Measurements from ENCODE around the gene GH2.
"Not testable (repeated sequence)": the region's sequence is repeated elsewhere in the genome, so short reads cannot be mapped to it uniquely, and the experiment has no call there.

Gene GH2

DNA sequence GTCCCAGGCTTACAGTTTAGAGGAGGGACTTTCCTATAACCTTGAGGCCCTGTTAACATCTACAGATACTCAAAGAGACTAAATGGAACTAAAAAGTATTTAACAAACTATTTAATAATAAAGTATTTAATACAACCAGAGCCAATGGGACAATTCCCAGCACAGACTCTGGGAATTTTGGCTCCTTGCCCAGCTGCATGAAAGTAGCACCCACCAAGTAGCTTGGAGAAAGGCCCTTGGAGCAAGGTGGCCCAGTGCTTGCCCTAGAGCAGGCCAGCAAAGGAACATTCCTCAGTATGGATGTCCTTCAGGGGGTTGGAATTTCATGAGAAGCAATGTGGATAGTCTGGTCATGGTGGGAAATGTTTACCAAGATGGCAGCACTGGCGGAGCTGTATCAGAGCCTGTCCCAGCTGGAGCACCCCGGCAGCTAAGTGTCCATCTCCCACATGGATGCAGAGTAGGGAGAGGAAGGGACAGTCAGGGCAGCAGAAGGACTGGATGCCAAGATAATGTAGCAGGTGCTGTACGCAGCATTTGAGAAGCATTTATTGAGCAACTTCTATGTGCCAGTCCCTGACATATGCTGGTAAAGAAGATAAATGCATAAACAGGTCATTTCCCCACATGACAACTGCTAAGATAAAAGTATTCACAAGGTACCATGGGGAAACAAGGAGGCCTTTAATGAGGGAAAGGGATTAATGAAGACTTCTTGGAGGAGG lies 34.1 kb downstream of the GH2 start:
- Histone ChIP-seq H3K27ac (ENCODE audit: poor library complexity, severe bottlenecking) (no peak overlapping the region), H3K4me3 (ENCODE audit: severe bottlenecking) (no peak overlapping the region), H3K27me3 (ENCODE audit: insufficient read depth, poor library complexity, severe bottlenecking) (no peaks in the 10 kb centered on the region), H3K36me3 (ENCODE audit: low read depth) (no peaks in the 10 kb centered on the region), H3K9me3 (ENCODE audit: severe bottlenecking) (no peaks in the 10 kb centered on the region), H3K4me1 (ENCODE audit: insufficient read depth, poor library complexity, severe bottlenecking) (peaks cover 5% of the 10 kb centered on the region)
- ATAC-seq (ENCODE audit: low read depth), result no peak
- TF ChIP-seq, protein P1, sequence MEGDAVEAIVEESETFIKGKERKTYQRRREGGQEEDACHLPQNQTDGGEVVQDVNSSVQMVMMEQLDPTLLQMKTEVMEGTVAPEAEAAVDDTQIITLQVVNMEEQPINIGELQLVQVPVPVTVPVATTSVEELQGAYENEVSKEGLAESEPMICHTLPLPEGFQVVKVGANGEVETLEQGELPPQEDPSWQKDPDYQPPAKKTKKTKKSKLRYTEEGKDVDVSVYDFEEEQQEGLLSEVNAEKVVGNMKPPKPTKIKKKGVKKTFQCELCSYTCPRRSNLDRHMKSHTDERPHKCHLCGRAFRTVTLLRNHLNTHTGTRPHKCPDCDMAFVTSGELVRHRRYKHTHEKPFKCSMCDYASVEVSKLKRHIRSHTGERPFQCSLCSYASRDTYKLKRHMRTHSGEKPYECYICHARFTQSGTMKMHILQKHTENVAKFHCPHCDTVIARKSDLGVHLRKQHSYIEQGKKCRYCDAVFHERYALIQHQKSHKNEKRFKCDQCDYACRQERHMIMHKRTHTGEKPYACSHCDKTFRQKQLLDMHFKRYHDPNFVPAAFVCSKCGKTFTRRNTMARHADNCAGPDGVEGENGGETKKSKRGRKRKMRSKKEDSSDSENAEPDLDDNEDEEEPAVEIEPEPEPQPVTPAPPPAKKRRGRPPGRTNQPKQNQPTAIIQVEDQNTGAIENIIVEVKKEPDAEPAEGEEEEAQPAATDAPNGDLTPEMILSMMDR (IDR thresholded peaks at IDR 0.05; ENCODE audit: poor library complexity, severe bottlenecking), result no peak
- no peak for DNase-seq (ENCODE audit: low spot score)

DNA sequence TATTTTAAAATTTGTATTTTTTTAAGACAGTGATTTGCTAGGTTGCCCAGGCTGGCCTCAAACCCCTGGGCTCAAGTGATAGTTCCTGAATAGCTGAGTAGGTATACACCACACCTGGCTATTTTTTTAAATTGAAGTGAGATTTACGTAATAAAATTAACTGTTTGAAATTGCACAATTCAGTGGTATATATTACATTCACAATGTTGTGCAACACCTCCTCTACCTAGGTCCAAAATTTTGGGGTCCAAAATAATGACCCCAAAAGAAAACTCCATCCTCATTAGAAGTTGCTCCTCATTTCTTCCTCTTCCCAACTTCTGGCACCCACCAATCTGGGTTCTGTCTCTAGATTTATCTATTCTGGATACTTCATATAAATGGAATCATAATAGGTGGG lies 36.2 kb downstream of the GH2 start:
- Histone ChIP-seq H3K4me1 (ENCODE audit: insufficient read depth, poor library complexity, severe bottlenecking) (peaks cover 8% of the 10 kb centered on the region), H3K4me3 (ENCODE audit: severe bottlenecking) (no peak overlapping the region), H3K9me3 (ENCODE audit: severe bottlenecking) (no peaks in the 10 kb centered on the region), H3K36me3 (ENCODE audit: low read depth) (no peaks in the 10 kb centered on the region), H3K27me3 (ENCODE audit: insufficient read depth, poor library complexity, severe bottlenecking) (no peaks in the 10 kb centered on the region), H3K27ac (ENCODE audit: poor library complexity, severe bottlenecking) (no peak overlapping the region)
- no peak for ATAC-seq (ENCODE audit: low read depth)
- TF ChIP-seq, protein P1 (IDR thresholded peaks at IDR 0.05; ENCODE audit: poor library complexity, severe bottlenecking), result no peak
- no peak for DNase-seq (ENCODE audit: low spot score)

DNA sequence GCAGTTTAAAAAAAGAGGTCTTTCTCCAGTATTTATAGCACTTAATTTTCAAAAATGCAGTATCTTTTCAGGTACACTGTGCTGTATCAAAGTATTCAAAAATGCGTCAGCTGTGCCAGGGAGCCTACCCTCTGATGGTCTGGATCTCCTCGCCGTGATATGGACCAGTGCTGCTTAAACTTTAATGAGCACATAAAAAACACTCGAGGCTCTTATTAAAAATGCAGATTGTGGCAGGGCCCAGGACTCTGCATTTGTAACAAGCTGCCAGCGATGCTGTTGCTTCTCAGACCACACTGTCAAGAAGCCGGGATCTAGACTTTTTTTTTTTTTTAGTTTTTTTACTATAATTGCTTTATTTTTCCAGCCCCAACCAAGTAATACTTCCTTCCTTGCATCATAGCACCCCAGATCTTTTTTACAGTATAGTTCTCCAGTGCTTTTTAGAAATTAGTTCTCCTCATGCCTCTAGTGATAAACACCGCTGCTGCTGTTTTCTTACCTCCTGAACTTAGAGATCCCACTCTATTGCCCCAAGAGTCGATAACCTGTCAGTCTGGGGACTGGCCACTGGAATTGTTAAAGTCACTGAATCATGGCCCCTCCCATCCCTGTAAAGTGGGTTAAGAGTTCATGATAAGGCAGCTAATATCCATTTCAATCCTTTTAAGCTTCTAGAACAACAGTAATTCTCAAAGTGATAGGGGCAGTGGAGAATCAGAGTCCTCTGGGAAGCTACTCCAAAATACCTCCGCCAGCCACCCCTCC lies 37.6 kb downstream of the GH2 start:
- Histone ChIP-seq H3K4me3 (ENCODE audit: severe bottlenecking) (no peak overlapping the region), H3K4me1 (ENCODE audit: insufficient read depth, poor library complexity, severe bottlenecking) (peaks cover 20% of the 10 kb centered on the region), H3K27me3 (ENCODE audit: insufficient read depth, poor library complexity, severe bottlenecking) (no peaks in the 10 kb centered on the region), H3K27ac (ENCODE audit: poor library complexity, severe bottlenecking) (peak overlapping the region; percentile 69), H3K9me3 (ENCODE audit: severe bottlenecking) (no peaks in the 10 kb centered on the region), H3K36me3 (ENCODE audit: low read depth) (no peaks in the 10 kb centered on the region)
- TF ChIP-seq, protein P1 (IDR thresholded peaks at IDR 0.05; ENCODE audit: poor library complexity, severe bottlenecking), result no peak
- ATAC-seq (ENCODE audit: low read depth) (no peak), DNase-seq (ENCODE audit: low spot score) (no peak)

DNA sequence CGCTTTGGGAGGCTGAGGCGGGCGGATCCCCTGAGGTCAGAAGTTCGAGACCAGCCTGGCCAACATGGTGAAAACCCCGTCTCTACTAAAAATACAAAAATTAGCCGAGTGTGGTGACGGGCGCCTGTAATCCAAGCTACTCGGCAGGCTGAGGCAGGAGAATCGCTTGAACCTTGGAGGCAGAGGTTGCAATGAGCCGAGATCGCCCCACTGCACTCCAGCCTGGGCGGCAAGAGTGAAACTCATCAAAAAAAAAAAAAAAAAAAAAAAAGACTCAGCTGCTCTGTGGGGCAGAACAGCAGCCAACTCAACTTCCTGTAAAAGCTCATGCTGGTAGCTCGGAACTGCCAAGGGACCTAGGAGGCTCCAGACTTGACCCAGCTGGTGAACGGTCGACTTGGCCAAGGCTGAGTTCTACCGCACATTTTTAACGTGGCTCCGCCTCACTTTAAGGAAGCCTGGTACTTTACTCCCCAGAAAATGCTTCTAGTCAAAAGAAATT lies 38.3 kb downstream of the GH2 start:
- Histone ChIP-seq H3K27ac (ENCODE audit: poor library complexity, severe bottlenecking) (peak overlapping the region; percentile 69), H3K4me1 (ENCODE audit: insufficient read depth, poor library complexity, severe bottlenecking) (peaks cover 27% of the 10 kb centered on the region), H3K4me3 (ENCODE audit: severe bottlenecking) (peak overlapping the region; percentile 95)
- ATAC-seq (ENCODE audit: low read depth); H3K9me3 ChIP-seq (ENCODE audit: severe bottlenecking); DNase-seq (ENCODE audit: low spot score); H3K36me3 ChIP-seq (ENCODE audit: low read depth); H3K27me3 ChIP-seq (ENCODE audit: insufficient read depth, poor library complexity, severe bottlenecking): not testable (repeated sequence)

DNA sequence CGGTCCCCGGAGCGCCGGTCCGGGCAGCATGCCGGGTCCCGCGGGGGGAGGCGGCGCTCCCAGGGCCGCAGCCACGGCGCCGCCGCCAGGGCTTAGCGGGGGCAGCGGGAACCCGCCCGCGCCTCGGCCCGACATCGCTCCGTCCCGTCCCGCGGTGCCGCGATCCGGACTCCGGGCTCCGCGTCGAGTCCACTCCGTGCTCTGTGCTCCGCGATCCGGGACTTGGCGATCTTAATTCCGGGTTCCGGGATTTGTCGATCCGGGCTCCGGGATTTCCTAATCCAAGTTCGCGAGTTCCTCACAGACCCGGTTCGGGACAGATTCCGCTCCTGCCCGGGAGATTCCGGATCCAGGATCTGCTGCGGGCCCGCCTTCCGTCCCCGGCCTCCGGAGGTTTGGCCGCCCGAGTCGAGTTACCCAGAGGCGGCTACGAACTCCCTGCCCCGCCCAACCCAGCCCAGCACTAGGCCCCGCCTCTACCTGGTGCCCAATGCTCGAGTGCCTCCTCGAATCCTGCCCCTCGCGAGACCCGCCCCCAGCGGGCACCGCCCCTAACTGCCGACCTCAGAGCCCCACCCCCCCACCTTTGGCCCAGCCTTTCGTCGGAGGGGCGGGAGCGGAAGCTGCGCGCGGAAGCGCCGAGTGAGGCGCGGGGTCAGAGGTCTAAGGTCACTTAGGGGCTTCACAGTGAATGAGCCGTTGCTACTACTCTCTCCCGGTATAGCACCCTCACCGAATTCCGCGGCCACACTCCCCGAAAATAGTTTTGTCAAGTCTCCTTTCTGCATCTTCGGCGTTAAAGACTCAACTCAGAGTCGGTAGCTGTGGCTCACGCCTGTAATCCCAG lies 39.0 kb downstream of the GH2 start, which contains the start of gene SMARCD2:
TSS of gene SMARCD2 (minus strand) at position 146 of the 847 bp plus-strand sequence. CDS start at position 135, 11 bp downstream.
- Histone ChIP-seq H3K4me1 (ENCODE audit: insufficient read depth, poor library complexity, severe bottlenecking) (peaks cover 30% of the 10 kb centered on the region), H3K27me3 (ENCODE audit: insufficient read depth, poor library complexity, severe bottlenecking) (no peaks in the 10 kb centered on the region), H3K4me3 (ENCODE audit: severe bottlenecking) (peak within 1 kb of the TSS; percentile 95), H3K9me3 (ENCODE audit: severe bottlenecking) (no peaks in the 10 kb centered on the region), H3K27ac (ENCODE audit: poor library complexity, severe bottlenecking) (peak within 1 kb of the TSS; percentile 69), H3K36me3 (ENCODE audit: low read depth) (no peaks in the 10 kb centered on the region)
- TF ChIP-seq, protein P1 (IDR thresholded peaks at IDR 0.05; ENCODE audit: poor library complexity, severe bottlenecking), result no peak
- peak; percentile 80 for ATAC-seq (ENCODE audit: low read depth)
- peak; percentile 98 for DNase-seq (ENCODE audit: low spot score)

All from RWPE2 (cell line).